Measurements from ENCODE around the gene MAGI2.

GRCh38 chr7:78535655-78536054 lies 917.8 kb downstream of the MAGI2 start:
- no peak for TF ChIP-seq CTCF (IDR thresholded peaks at IDR 0.05; ENCODE audit: borderline replicate concordance, extremely low read depth, low read length, poor library complexity, severe bottlenecking)
- no peak for TF ChIP-seq EZH2 (IDR thresholded peaks at IDR 0.05; ENCODE audit: borderline replicate concordance, low read depth, low read length, severe bottlenecking)

Data from DND-41 (cell line).